ENCODE data around the gene ADAM15.

The ADAM15 gene

GRCh38 chr1:155042789-155043188 is 8.3 kb upstream of the ADAM15 start:
- TF ChIP-seq, protein P1, sequence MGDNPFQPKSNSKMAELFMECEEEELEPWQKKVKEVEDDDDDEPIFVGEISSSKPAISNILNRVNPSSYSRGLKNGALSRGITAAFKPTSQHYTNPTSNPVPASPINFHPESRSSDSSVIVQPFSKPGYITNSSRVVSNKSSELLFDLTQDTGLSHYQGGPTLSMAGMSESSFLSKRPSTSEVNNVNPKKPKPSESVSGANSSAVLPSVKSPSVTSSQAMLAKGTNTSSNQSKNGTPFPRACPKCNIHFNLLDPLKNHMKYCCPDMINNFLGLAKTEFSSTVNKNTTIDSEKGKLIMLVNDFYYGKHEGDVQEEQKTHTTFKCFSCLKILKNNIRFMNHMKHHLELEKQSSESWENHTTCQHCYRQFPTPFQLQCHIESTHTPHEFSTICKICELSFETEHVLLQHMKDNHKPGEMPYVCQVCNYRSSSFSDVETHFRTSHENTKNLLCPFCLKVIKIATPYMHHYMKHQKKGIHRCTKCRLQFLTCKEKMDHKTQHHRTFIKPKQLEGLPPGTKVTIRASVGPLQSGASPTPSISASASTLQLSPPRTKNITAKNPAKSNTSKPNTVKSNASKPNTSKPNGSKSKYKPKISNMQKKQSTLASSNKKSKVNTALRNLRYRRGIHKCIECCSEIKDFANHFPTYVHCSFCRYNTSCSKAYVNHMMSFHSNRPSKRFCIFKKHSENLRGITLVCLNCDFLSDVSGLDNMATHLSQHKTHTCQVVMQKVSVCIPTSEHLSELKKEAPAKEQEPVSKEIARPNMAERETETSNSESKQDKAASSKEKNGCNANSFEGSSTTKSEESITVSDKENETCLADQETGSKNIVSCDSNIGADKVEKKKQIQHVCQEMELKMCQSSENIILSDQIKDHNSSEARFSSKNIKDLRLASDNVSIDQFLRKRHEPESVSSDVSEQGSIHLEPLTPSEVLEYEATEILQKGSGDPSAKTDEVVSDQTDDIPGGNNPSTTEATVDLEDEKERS (tag by site-specific recombination; IDR thresholded peaks at IDR 0.05) = no peak
- TF ChIP-seq BCL6B (tag by site-specific recombination; IDR thresholded peaks at IDR 0.05) (no peak), EGR2 (tag by site-specific recombination; IDR thresholded peaks at IDR 0.05; ENCODE audit: low read depth) (0 out of 2 replicates have a peak, but pooled peaks have one; percentile 24), SP3 (tag by site-specific recombination; IDR thresholded peaks at IDR 0.05) (no peak), GLIS1 (tag by site-specific recombination; IDR thresholded peaks at IDR 0.05) (peak; percentile 45; the same call in 1 of the 2 replicates), ZFHX2 (tag by site-specific recombination; conservative IDR thresholded peaks at IDR 0.05) (peak; percentile 54; the same call in 1 of the 2 replicates)
- TF ChIP-seq, protein P2, sequence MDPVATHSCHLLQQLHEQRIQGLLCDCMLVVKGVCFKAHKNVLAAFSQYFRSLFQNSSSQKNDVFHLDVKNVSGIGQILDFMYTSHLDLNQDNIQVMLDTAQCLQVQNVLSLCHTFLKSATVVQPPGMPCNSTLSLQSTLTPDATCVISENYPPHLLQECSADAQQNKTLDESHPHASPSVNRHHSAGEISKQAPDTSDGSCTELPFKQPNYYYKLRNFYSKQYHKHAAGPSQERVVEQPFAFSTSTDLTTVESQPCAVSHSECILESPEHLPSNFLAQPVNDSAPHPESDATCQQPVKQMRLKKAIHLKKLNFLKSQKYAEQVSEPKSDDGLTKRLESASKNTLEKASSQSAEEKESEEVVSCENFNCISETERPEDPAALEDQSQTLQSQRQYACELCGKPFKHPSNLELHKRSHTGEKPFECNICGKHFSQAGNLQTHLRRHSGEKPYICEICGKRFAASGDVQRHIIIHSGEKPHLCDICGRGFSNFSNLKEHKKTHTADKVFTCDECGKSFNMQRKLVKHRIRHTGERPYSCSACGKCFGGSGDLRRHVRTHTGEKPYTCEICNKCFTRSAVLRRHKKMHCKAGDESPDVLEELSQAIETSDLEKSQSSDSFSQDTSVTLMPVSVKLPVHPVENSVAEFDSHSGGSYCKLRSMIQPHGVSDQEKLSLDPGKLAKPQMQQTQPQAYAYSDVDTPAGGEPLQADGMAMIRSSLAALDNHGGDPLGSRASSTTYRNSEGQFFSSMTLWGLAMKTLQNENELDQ (tag by site-specific recombination; IDR thresholded peaks at IDR 0.05; ENCODE audit: low read depth) = no peak
- TF ChIP-seq, protein P3, sequence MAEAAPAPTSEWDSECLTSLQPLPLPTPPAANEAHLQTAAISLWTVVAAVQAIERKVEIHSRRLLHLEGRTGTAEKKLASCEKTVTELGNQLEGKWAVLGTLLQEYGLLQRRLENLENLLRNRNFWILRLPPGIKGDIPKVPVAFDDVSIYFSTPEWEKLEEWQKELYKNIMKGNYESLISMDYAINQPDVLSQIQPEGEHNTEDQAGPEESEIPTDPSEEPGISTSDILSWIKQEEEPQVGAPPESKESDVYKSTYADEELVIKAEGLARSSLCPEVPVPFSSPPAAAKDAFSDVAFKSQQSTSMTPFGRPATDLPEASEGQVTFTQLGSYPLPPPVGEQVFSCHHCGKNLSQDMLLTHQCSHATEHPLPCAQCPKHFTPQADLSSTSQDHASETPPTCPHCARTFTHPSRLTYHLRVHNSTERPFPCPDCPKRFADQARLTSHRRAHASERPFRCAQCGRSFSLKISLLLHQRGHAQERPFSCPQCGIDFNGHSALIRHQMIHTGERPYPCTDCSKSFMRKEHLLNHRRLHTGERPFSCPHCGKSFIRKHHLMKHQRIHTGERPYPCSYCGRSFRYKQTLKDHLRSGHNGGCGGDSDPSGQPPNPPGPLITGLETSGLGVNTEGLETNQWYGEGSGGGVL (tag by site-specific recombination; IDR thresholded peaks at IDR 0.05) = peak; percentile 89
- TF ChIP-seq, protein P4, sequence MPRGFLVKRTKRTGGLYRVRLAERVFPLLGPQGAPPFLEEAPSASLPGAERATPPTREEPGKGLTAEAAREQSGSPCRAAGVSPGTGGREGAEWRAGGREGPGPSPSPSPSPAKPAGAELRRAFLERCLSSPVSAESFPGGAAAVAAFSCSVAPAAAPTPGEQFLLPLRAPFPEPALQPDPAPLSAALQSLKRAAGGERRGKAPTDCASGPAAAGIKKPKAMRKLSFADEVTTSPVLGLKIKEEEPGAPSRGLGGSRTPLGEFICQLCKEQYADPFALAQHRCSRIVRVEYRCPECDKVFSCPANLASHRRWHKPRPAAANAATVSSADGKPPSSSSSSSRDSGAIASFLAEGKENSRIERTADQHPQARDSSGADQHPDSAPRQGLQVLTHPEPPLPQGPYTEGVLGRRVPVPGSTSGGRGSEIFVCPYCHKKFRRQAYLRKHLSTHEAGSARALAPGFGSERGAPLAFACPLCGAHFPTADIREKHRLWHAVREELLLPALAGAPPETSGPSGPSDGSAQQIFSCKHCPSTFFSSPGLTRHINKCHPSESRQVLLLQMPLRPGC (tag by site-specific recombination; IDR thresholded peaks at IDR 0.05) = no peak
- POLR2A ChIA-PET = no interaction called here
- CTCF ChIA-PET = interaction anchor here (0.6 to 9.2 kb wide), 7 partner anchors 8 to 126 kb away, joined by 3 to 94 read pairs (median 14); partner anchors contain the start of gene ADAM15
- Histone ChIP-seq H3K27ac (ENCODE audit: extremely low read depth, low read depth, low read length) (no peak overlapping the region), H3K9me3 (ENCODE audit: control insufficient read depth, insufficient read depth, low read depth, low read length) (no peaks in the 10 kb centered on the region), H3K4me1 (ENCODE audit: control insufficient read depth, insufficient read depth, low read length) (no peaks in the 10 kb centered on the region), H3K36me3 (ENCODE audit: control insufficient read depth in 2 of 2, insufficient read depth in 1 of 2, low read length in 2 of 2) (no peaks in the 10 kb centered on the region), H3K4me3 (ENCODE audit: low read depth, low read length) (no peak overlapping the region)

- Histone ChIP-seq H3K9me3 (ENCODE audit: control insufficient read depth, insufficient read depth, low read depth, low read length) (no peaks in the 10 kb centered on the region), H3K4me1 (ENCODE audit: control insufficient read depth, insufficient read depth, low read length) (no peaks in the 10 kb centered on the region), H3K27ac (ENCODE audit: extremely low read depth, low read depth, low read length) (no peak overlapping the region), H3K4me3 (ENCODE audit: low read depth, low read length) (no peak overlapping the region), H3K36me3 (ENCODE audit: control insufficient read depth in 2 of 2, insufficient read depth in 1 of 2, low read length in 2 of 2) (no peaks in the 10 kb centered on the region)
- ChIA-PET CTCF (interaction anchor here (0.6 to 9.2 kb wide), 11 partner anchors 8 to 130 kb away, joined by 3 to 94 read pairs (median 13); partner anchors contain the start of genes ADAM15 and KRTCAP2), POLR2A (interaction anchor here (1.7 kb wide), 1 partner anchor 49 kb away, joined by 4 read pairs; no protein-coding TSS in a partner anchor)
- TF ChIP-seq ZBTB44 (tag by site-specific recombination; IDR thresholded peaks at IDR 0.05) (0 out of 2 replicates have a peak, but pooled peaks have one; percentile 19), KLF7 (tag by site-specific recombination; IDR thresholded peaks at IDR 0.05; ENCODE audit: borderline replicate concordance) (no peak)
Observed at GRCh38 chr1:155043301-155043702, 7.8 kb upstream of the ADAM15 start.

All from HEK293 (cell line).